IMR-90 (cell line): ENCODE results near the gene AP3S1.
A peak's percentile ranks its signal among the peaks of the same experiment; 100 is the strongest.

Experiments
- BHLHE40 ChIP-seq: fragments of 150-350 bp; IDR thresholded peaks from 2 replicates; pipeline ENCODE4 v1.6.1; 2016; ENCODE audit warnings: mild to moderate bottlenecking, low read depth, low read length
- CTCF ChIP-seq: conservative IDR thresholded peaks from 2 replicates; pipeline ENCODE4 v1.5.1; 2012; ENCODE audit warnings: mild to moderate bottlenecking, low read depth, low read length, improper control_type of control experiment
- ELK1 ChIP-seq: fragments of 150-350 bp; IDR thresholded peaks from 2 replicates; pipeline ENCODE4 v1.6.1; 2016; ENCODE audit warnings: low read depth, mild to moderate bottlenecking, low read length, moderate library complexity, borderline replicate concordance
- FOS ChIP-seq: fragments of 150-350 bp; IDR thresholded peaks from 2 replicates; pipeline ENCODE4 v1.6.1; 2016; ENCODE audit warnings: low read depth, low read length
- MAZ ChIP-seq: IDR thresholded peaks from 2 replicates; pipeline ENCODE4 v1.6.1; 2012; ENCODE audit warnings: low read depth, mild to moderate bottlenecking, low read length, improper control_type of control experiment, moderate library complexity, borderline replicate concordance
- MXI1 ChIP-seq: IDR thresholded peaks from 2 replicates; pipeline ENCODE4 v1.6.1; 2012; ENCODE audit warnings: low read depth, mild to moderate bottlenecking, low read length, moderate library complexity, borderline replicate concordance
- NFE2L2 ChIP-seq: fragments of 150-350 bp; IDR thresholded peaks from 2 replicates; pipeline ENCODE4 v1.6.1; 2016; ENCODE audit warnings: low read depth, mild to moderate bottlenecking, low read length
- POLR2A ChIP-seq: IDR thresholded peaks from 2 replicates; pipeline ENCODE4 v1.6.1; 2012; ENCODE audit warnings: mild to moderate bottlenecking, low read depth, low read length
- RCOR1 ChIP-seq: IDR thresholded peaks from 2 replicates; pipeline ENCODE4 v1.6.1; 2012; ENCODE audit warnings: mild to moderate bottlenecking, low read length, improper control_type of control experiment; ENCODE audit not compliant: insufficient replicate concordance
- SMC3 ChIP-seq: fragments of 150-350 bp; IDR thresholded peaks from 2 replicates; pipeline ENCODE4 v1.6.1; 2016; ENCODE audit warnings: low read depth, mild to moderate bottlenecking, antibody characterized with exemption, low read length, moderate library complexity
- TF ChIP-seq, protein P1 (sequence below): fragments of 150-350 bp; IDR thresholded peaks from 2 replicates; pipeline ENCODE4 v1.6.1; 2017; ENCODE audit warnings: mild to moderate bottlenecking, antibody characterized with exemption, low read length, low read depth

- TF ChIP-seq NFE2L2, result no peak
- no peak for TF ChIP-seq CTCF
- peak; percentile 91 for TF ChIP-seq POLR2A
- no peak for TF ChIP-seq RCOR1
- TF ChIP-seq, protein P1, sequence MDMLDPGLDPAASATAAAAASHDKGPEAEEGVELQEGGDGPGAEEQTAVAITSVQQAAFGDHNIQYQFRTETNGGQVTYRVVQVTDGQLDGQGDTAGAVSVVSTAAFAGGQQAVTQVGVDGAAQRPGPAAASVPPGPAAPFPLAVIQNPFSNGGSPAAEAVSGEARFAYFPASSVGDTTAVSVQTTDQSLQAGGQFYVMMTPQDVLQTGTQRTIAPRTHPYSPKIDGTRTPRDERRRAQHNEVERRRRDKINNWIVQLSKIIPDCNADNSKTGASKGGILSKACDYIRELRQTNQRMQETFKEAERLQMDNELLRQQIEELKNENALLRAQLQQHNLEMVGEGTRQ, result no peak; the same call in 1 of the 2 replicates
- TF ChIP-seq MXI1, result peak; percentile 89; the same call in 1 of the 2 replicates
- TF ChIP-seq FOS, result no peak
- no peak for TF ChIP-seq ELK1
- TF ChIP-seq SMC3, result 0 out of 2 replicates have a peak, but pooled peaks have one; percentile 3
- peak; percentile 60; the same call in 1 of the 2 replicates for TF ChIP-seq MAZ
- peak; percentile 89 for TF ChIP-seq BHLHE40
Measured at GRCh38 chr5:115841382-115842088, at the start of gene AP3S1, which contains the start of gene ATG12.
